A549 (cell line): ENCODE measurements around the gene ITPRID1. TPM values are rescaled to one million over a fixed set of nuclear protein-coding genes. Genes with fewer than 3 reads are reported as not detected.

Experiments used
- ATAC-seq, 2 experiments: fragments of 200-7000 bp in 1 of 2; fragments of >200 bp in 1 of 2; cut with Nextera tagmentation in 1 of 2; cut with Tn5 transposase in 1 of 2; 3 replicates each; pipeline versions ENCODE4 v1.8.0 to v1.9.1; 2018 to 2020; ENCODE audit warnings: mild to moderate bottlenecking in 1 of 2, moderate library complexity in 1 of 2
- CTCF ChIA-PET: fragments of 300-600 bp; sonication (Branson Sonifier 250); formaldehyde crosslinking; extraction: SDS; loops from one replicate; lab custom pipeline; 2021; ENCODE audit warnings: antibody characterized with exemption, inconsistent platforms; lab: Yijun Ruan, JAX
- POLR2A ChIA-PET: fragments of 350-600 bp; formaldehyde crosslinking; extraction: SDS; loops from one replicate; lab custom pipeline; 2021; ENCODE audit warnings: antibody characterized with exemption, inconsistent platforms; lab: Yijun Ruan, JAX
- DNase-seq, 2 experiments: peaks; one replicate each; pipeline versions ENCODE4 v3.0.0 to v3.0.0-alpha.2; 2011 to 2016; ENCODE audit warnings: low read depth in 1 of 2, low spot score in 1 of 2
- FAIRE-seq: peaks from 2 replicates; lab custom pipeline; 2011; peaks lifted over from hg19 to GRCh38; lab: Jason Lieb, UNC
- H3K27ac ChIP-seq, 2 experiments: fragments of >200 bp; sonication (Bioruptor Twin); formaldehyde crosslinking; 3 replicates each; pipeline ENCODE4 v1.5.1; 2016 to 2017
- H3K4me1 ChIP-seq: fragments of >200 bp; sonication (Bioruptor Twin); formaldehyde crosslinking; 3 replicates; pipeline ENCODE4 v1.6.1; 2016
- H3K4me2 ChIP-seq: fragments of >200 bp; sonication (Bioruptor Twin); formaldehyde crosslinking; 3 replicates; pipeline ENCODE4 v1.6.1; 2016
- H3K4me3 ChIP-seq: fragments of >200 bp; sonication (Bioruptor Twin); formaldehyde crosslinking; 3 replicates; pipeline ENCODE4 v1.5.1; 2016
- H3K9me3 ChIP-seq: fragments of >200 bp; sonication (Bioruptor Twin); formaldehyde crosslinking; 3 replicates; pipeline ENCODE4 v1.6.1; 2016
- BCL3 ChIP-seq: fragments of >200 bp; sonication (Bioruptor Twin); formaldehyde crosslinking; IDR thresholded peaks from 3 replicates; pipeline ENCODE4 v1.6.1; 2016
- BHLHE40 ChIP-seq: IDR thresholded peaks from 2 replicates; pipeline ENCODE4 v1.6.1; 2012; ENCODE audit warnings: low read depth, low read length, inconsistent platforms
- CEBPB ChIP-seq, 2 experiments: fragments of >200 bp in 1 of 2; sonication (Bioruptor Twin) in 1 of 2; formaldehyde crosslinking in 1 of 2; IDR thresholded peaks; 2 replicates each; pipeline ENCODE4 v1.6.1; 2012 to 2016
- E2F6 ChIP-seq: IDR thresholded peaks from 2 replicates; pipeline ENCODE4 v1.6.1; 2012; ENCODE audit warnings: low read depth, borderline replicate concordance
- ESRRA ChIP-seq: fragments of 150-350 bp; IDR thresholded peaks from 2 replicates; pipeline ENCODE4 v1.6.1; 2014; ENCODE audit warnings: mild to moderate bottlenecking, low read length, borderline replicate concordance
- HDAC2 ChIP-seq: fragments of 200-600 bp; sonication (generic); IDR thresholded peaks from 2 replicates; pipeline ENCODE4 v1.6.1; 2016
- HEYL ChIP-seq: fragments of 250-450 bp; sonication (Bioruptor Pico); IDR thresholded peaks from 2 replicates; pipeline ENCODE4 v1.8.0; 2021; ENCODE audit warnings: mild to moderate bottlenecking, moderate library complexity
- HMGXB4 ChIP-seq: fragments of 250-450 bp; sonication (Bioruptor Pico); IDR thresholded peaks from 2 replicates; pipeline ENCODE4 v1.5.0; 2021; ENCODE audit warnings: mild to moderate bottlenecking, moderate library complexity, borderline replicate concordance
- HOXA7 ChIP-seq: fragments of 250-450 bp; sonication (Bioruptor Pico); IDR thresholded peaks from 2 replicates; pipeline ENCODE4 v1.5.0; 2020; ENCODE audit warnings: mild to moderate bottlenecking, moderate library complexity
- KDM5A ChIP-seq: fragments of 200-600 bp; sonication (generic); IDR thresholded peaks from 2 replicates; pipeline ENCODE4 v1.6.1; 2016; ENCODE audit warnings: antibody characterized with exemption, mild to moderate bottlenecking
- MAX ChIP-seq: IDR thresholded peaks from 2 replicates; pipeline ENCODE4 v1.6.1; 2012
- MYC ChIP-seq: IDR thresholded peaks from 2 replicates; pipeline ENCODE4 v1.6.1; 2012; ENCODE audit warnings: mild to moderate bottlenecking, inconsistent platforms, low read length, improper control_type of control experiment, borderline replicate concordance
- RCOR1 ChIP-seq: fragments of 150-350 bp; IDR thresholded peaks from 2 replicates; pipeline ENCODE4 v1.6.1; 2014; ENCODE audit warnings: antibody characterized with exemption, low read length, low read depth
- RNF2 ChIP-seq: fragments of 200-600 bp; sonication (generic); IDR thresholded peaks from 2 replicates; pipeline ENCODE4 v1.6.1; 2016; ENCODE audit warnings: low read depth, mild to moderate bottlenecking, antibody characterized with exemption, moderate library complexity, borderline replicate concordance
- SMC3 ChIP-seq: fragments of >200 bp; sonication (Bioruptor Twin); formaldehyde crosslinking; IDR thresholded peaks from 3 replicates; pipeline ENCODE4 v1.6.1; 2018; ENCODE audit warnings: inconsistent platforms
- TP53 ChIP-seq: fragments of 250-450 bp; sonication (Bioruptor Pico); IDR thresholded peaks from 2 replicates; pipeline ENCODE4 v1.5.0; 2021; ENCODE audit warnings: mild to moderate bottlenecking, moderate library complexity
- USF2 ChIP-seq: fragments of 450-650 bp; IDR thresholded peaks from 2 replicates; pipeline ENCODE4 v1.6.1; 2014; ENCODE audit warnings: antibody characterized with exemption
- ZFP36 ChIP-seq: fragments of 450-650 bp; IDR thresholded peaks from 2 replicates; pipeline ENCODE4 v1.6.1; 2014; ENCODE audit warnings: borderline replicate concordance; ENCODE audit not compliant: partially characterized antibody
- ZNF302 ChIP-seq: fragments of 250-450 bp; sonication (Bioruptor Pico); IDR thresholded peaks from 2 replicates; pipeline ENCODE4 v1.9.0; 2021; ENCODE audit warnings: inconsistent platforms, mild to moderate bottlenecking, moderate library complexity
- WGBS: methylation state at CpG from one replicate; pipeline ENCODE4 v1.1.6; 2017; ENCODE audit errors: missing lambda C conversion rate; 5-methylcytosine and 5-hydroxymethylcytosine counted together
- polyA plus RNA-seq, 4 experiments: library from polyadenylated mRNA; depleted of rRNA in 3 of 4; stranded (reverse); fragments of >200 nt; fragmentation: RNase III in 1 of 4; extraction: RNeasy Plus Mini Kit Qiagen cat#74134 plus additional on column Dnase treatment in 1 of 4; gene quantifications; 2 replicates in 3 of 4; 3 replicates in 1 of 4; pipeline ENCODE4 v1.2.3, GENCODE V29; 2011 to 2017

Gene ITPRID1
- polyA plus RNA-seq, 2 of the 4 experiments (the other 2 are of a cell fraction) = not detected

- no peak for FAIRE-seq
- ChIA-PET POLR2A (no interaction called here), CTCF (no interaction called here)
- TF ChIP-seq BCL3 (no peak), MYC (no peak), ZNF302 (CRISPR knock-in tag) (no peak), BHLHE40 (no peak), ESRRA (no peak)
- whole genome bisulfite sequencing = 8% methylated on average over 5 of the region's 5 CpGs
- DNase-seq = no peak
- ATAC-seq = no peak
- no peaks in the 10 kb centered on the region for H3K4me1 ChIP-seq
- H3K4me2 ChIP-seq = no peak overlapping the region
- H3K4me3 ChIP-seq = no peak overlapping the region
- no peak overlapping the region for H3K27ac ChIP-seq
- no peaks in the 10 kb centered on the region for H3K9me3 ChIP-seq
Measured at GRCh38 chr7:31508823-31509222, 5.1 kb upstream of the ITPRID1 start.

- Histone ChIP-seq H3K4me2 (no peak overlapping the region), H3K4me1 (no peaks in the 10 kb centered on the region), H3K4me3 (no peak overlapping the region), H3K9me3 (peaks cover 5% of the 10 kb centered on the region; the same call in 1 of the 3 replicates), H3K27ac (no peak overlapping the region)
- 2% methylated on average over 2 of the region's 2 CpGs for WGBS
- DNase-seq = no peak
- ATAC-seq = no peak
- ChIA-PET POLR2A (no interaction called here), CTCF (no interaction called here)
- TF ChIP-seq RNF2 = no peak
- TF ChIP-seq CEBPB (IDR thresholded peaks at IDR 0.05) = no peak
- TF ChIP-seq HOXA7 (CRISPR knock-in tag) = no peak
- TF ChIP-seq ESRRA = no peak
- no peak for TF ChIP-seq HEYL (CRISPR knock-in tag)
- no peak for TF ChIP-seq ZFP36
- TF ChIP-seq HDAC2 = no peak
- TF ChIP-seq SMC3 = no peak
- TF ChIP-seq RCOR1 = no peak
- no peak for TF ChIP-seq MAX
- TF ChIP-seq BCL3 = no peak
- no peak for TF ChIP-seq USF2
- no peak for TF ChIP-seq HMGXB4 (CRISPR knock-in tag)
- no peak for TF ChIP-seq KDM5A
- no peak for TF ChIP-seq E2F6
- no peak for TF ChIP-seq TP53 (CRISPR knock-in tag)
- FAIRE-seq = no peak
Measured at GRCh38 chr7:31512166-31512565, 1.7 kb upstream of the ITPRID1 start.
